ENCODE measurements around the gene CNR1. TPM values are rescaled to one million over a fixed set of nuclear protein-coding genes. Genes with fewer than 3 reads are reported as not detected.

Gene CNR1
- polyA plus RNA-seq, 1 of the 3 experiments (the other 2 are of a cell fraction): not detected

GRCh38 chr6:88174906-88175305, 8.8 kb upstream of the CNR1 start:
- POLR2A ChIA-PET: no interaction called here
- H3K27me3 ChIP-seq (ENCODE audit: insufficient read depth): no peaks in the 10 kb centered on the region
- no peaks in the 10 kb centered on the region for H3K79me2 ChIP-seq (ENCODE audit: insufficient read depth)
- no peak overlapping the region for H3K27ac ChIP-seq (ENCODE audit: low read depth in 2 of 2, low read length in 1 of 2)
- no peak for DNase-seq
- TF ChIP-seq CTCF (IDR thresholded peaks at IDR 0.05) (no peak), FOXJ3 (CRISPR knock-in tag; IDR thresholded peaks at IDR 0.05) (no peak), MAX (IDR thresholded peaks at IDR 0.05; ENCODE audit: low read depth) (no peak), USF1 (IDR thresholded peaks at IDR 0.05; ENCODE audit: borderline replicate concordance, low read depth) (no peak), NFIC (IDR thresholded peaks at IDR 0.05; ENCODE audit: borderline replicate concordance) (no peak), NRF1 (IDR thresholded peaks at IDR 0.05; ENCODE audit: low read depth, low read length) (no peak), TCF12 (IDR thresholded peaks at IDR 0.05) (no peak), RCOR1 (IDR thresholded peaks at IDR 0.05; ENCODE audit: low read length) (no peak), SIN3A (IDR thresholded peaks at IDR 0.05; ENCODE audit: borderline replicate concordance, low read depth, low read length) (no peak), MEF2A (IDR thresholded peaks at IDR 0.05; ENCODE audit: borderline replicate concordance, low read depth) (no peak), TAF1 (IDR thresholded peaks at IDR 0.05; ENCODE audit: borderline replicate concordance, low read depth, low read length) (no peak), RXRA (IDR thresholded peaks at IDR 0.05; ENCODE audit: borderline replicate concordance, low read depth) (no peak), EZH2phosphoT487 (IDR thresholded peaks at IDR 0.05; ENCODE audit: borderline replicate concordance, low read depth) (no peak), YY1 (IDR thresholded peaks at IDR 0.05; ENCODE audit: low read depth) (no peak), SMC3 (IDR thresholded peaks at IDR 0.05; ENCODE audit: low read depth, low read length) (no peak), MXI1 (IDR thresholded peaks at IDR 0.05; ENCODE audit: low read depth, low read length) (no peak)
- H3K4me3 ChIP-seq (ENCODE audit: low read depth in 2 of 2, low read length in 1 of 2): no peak overlapping the region
- no peaks in the 10 kb centered on the region for H3K36me3 ChIP-seq (replicated peaks in 1 of 2; ENCODE audit: control insufficient read depth in 1 of 2, insufficient read depth in 2 of 2, low read length in 1 of 2)
- no peaks in the 10 kb centered on the region for H3K9me3 ChIP-seq
- no peak overlapping the region for H2AFZ ChIP-seq (ENCODE audit: low read depth)
- WGBS (ENCODE audit: low lambda C conversion rate): 30% methylated on average over 4 of the region's 4 CpGs
- H3K4me1 ChIP-seq (ENCODE audit: control insufficient read depth in 1 of 2, insufficient read depth in 2 of 2, low read depth in 1 of 2, low read length in 1 of 2): no peaks in the 10 kb centered on the region
- no peak overlapping the region for H3K4me2 ChIP-seq
- no peaks in the 10 kb centered on the region for H3K9me2 ChIP-seq
- no peaks in the 10 kb centered on the region for H3F3A ChIP-seq (replicated peaks; ENCODE audit: insufficient read depth)
- no peaks in the 10 kb centered on the region for H4K20me1 ChIP-seq (ENCODE audit: insufficient read depth)
- CTCF ChIA-PET: no interaction called here
- no peak overlapping the region for H3K9ac ChIP-seq

GRCh38 chr6:88171312-88171711, 5.2 kb upstream of the CNR1 start:
- no peaks in the 10 kb centered on the region for H3K9me2 ChIP-seq
- no peaks in the 10 kb centered on the region for H4K20me1 ChIP-seq (ENCODE audit: insufficient read depth)
- ChIA-PET POLR2A (no interaction called here), CTCF (interaction anchor here (0.5 kb wide), 1 partner anchor 234 kb away, joined by 3 read pairs; no protein-coding TSS in a partner anchor)
- H3K27me3 ChIP-seq (ENCODE audit: insufficient read depth): peaks cover 23% of the 10 kb centered on the region
- H3F3A ChIP-seq (replicated peaks; ENCODE audit: insufficient read depth): no peaks in the 10 kb centered on the region
- no peaks in the 10 kb centered on the region for H3K36me3 ChIP-seq (replicated peaks in 1 of 2; ENCODE audit: control insufficient read depth in 1 of 2, insufficient read depth in 2 of 2, low read length in 1 of 2)
- H3K79me2 ChIP-seq (ENCODE audit: insufficient read depth): no peaks in the 10 kb centered on the region
- no peaks in the 10 kb centered on the region for H3K9me3 ChIP-seq
- H3K27ac ChIP-seq (ENCODE audit: low read depth in 2 of 2, low read length in 1 of 2): no peak overlapping the region
- DNase-seq: no peak
- no peak overlapping the region for H3K4me3 ChIP-seq (ENCODE audit: low read depth in 2 of 2, low read length in 1 of 2)
- H3K4me1 ChIP-seq (ENCODE audit: control insufficient read depth in 1 of 2, insufficient read depth in 2 of 2, low read depth in 1 of 2, low read length in 1 of 2): no peaks in the 10 kb centered on the region; a peak in 1 of 4 replicates
- H2AFZ ChIP-seq (ENCODE audit: low read depth): no peak overlapping the region
- H3K9ac ChIP-seq: no peak overlapping the region
- 61% methylated on average over 2 of the region's 2 CpGs for WGBS (ENCODE audit: low lambda C conversion rate)
- H3K4me2 ChIP-seq: no peak overlapping the region
- TF ChIP-seq IRF3 (IDR thresholded peaks at IDR 0.05; ENCODE audit: low read depth, low read length) (no peak), TAF1 (IDR thresholded peaks at IDR 0.05; ENCODE audit: borderline replicate concordance, low read depth, low read length) (no peak), REST (IDR thresholded peaks at IDR 0.05; ENCODE audit: low read depth, low read length) (no peak), TCF12 (IDR thresholded peaks at IDR 0.05) (no peak), EZH2phosphoT487 (IDR thresholded peaks at IDR 0.05; ENCODE audit: borderline replicate concordance, low read depth) (no peak), FOXJ3 (CRISPR knock-in tag; IDR thresholded peaks at IDR 0.05) (no peak)

Measured in SK-N-SH (cell line).